HEK293 (cell line): ENCODE measurements around the gene ZNF423.

ENCODE experiments used
- CTCF ChIA-PET: fragments of 350-600 bp; formaldehyde crosslinking; extraction: SDS; loops from one replicate; lab custom pipeline; 2021; ENCODE audit warnings: antibody characterized with exemption; lab: Yijun Ruan, JAX
- POLR2A ChIA-PET: fragments of 300-600 bp; formaldehyde crosslinking; extraction: SDS; loops from one replicate; lab custom pipeline; 2020; ENCODE audit warnings: antibody characterized with exemption, inconsistent platforms; lab: Yijun Ruan, JAX
- H3K27ac ChIP-seq: fragments of 200-500 bp; sonication (Bioruptor generic); 2 replicates; pipeline ENCODE4 v1.5.1; 2014; ENCODE audit warnings: low read depth, low read length, control low read depth, inconsistent platforms; ENCODE audit errors: extremely low read depth
- H3K36me3 ChIP-seq, 2 experiments: fragments of 200-500 bp in 1 of 2; sonication (Bioruptor generic) in 1 of 2; 1 replicate in 1 of 2; 2 replicates in 1 of 2; pipeline ENCODE4 v1.5.1; 2014 to 2017; ENCODE audit warnings: inconsistent platforms in 2 of 2, low read length in 2 of 2; ENCODE audit not compliant: control insufficient read depth in 2 of 2, insufficient read depth in 1 of 2
- H3K4me1 ChIP-seq: fragments of 200-500 bp; sonication (Bioruptor generic); 2 replicates; pipeline ENCODE4 v1.5.1; 2014; ENCODE audit warnings: mild to moderate bottlenecking, low read length, inconsistent platforms; ENCODE audit not compliant: control insufficient read depth, insufficient read depth
- H3K4me3 ChIP-seq: 2 replicates; pipeline ENCODE4 v1.5.1; 2011; ENCODE audit warnings: low read depth, mild to moderate bottlenecking, control low read depth, low read length, moderate library complexity
- H3K9me3 ChIP-seq: fragments of 200-500 bp; sonication (Bioruptor generic); 2 replicates; pipeline ENCODE4 v1.5.1; 2014; ENCODE audit warnings: low read depth, low read length, inconsistent platforms; ENCODE audit not compliant: control insufficient read depth, insufficient read depth
- HOXD13 ChIP-seq: sonication (generic); formaldehyde crosslinking; IDR thresholded peaks from 2 replicates; pipeline ENCODE4 v1.8.0; 2022; ENCODE audit warnings: missing genetic modification reagents, borderline replicate concordance
- KLF10 ChIP-seq: fragments of 450-650 bp; IDR thresholded peaks from 2 replicates; pipeline ENCODE4 v1.5.1; 2018; ENCODE audit warnings: missing biosample characterization, mild to moderate bottlenecking, missing genetic modification characterization
- KLF16 ChIP-seq: fragments of 450-650 bp; formaldehyde crosslinking; IDR thresholded peaks from 2 replicates; pipeline ENCODE4 v1.5.1; 2017; ENCODE audit warnings: missing biosample characterization, missing genetic modification characterization
- KLF8 ChIP-seq: fragments of 450-650 bp; formaldehyde crosslinking; IDR thresholded peaks from 2 replicates; pipeline ENCODE4 v1.5.1; 2016; ENCODE audit warnings: missing biosample characterization, missing genetic modification characterization
- MZF1 ChIP-seq: fragments of 450-650 bp; formaldehyde crosslinking; IDR thresholded peaks from 2 replicates; pipeline ENCODE4 v1.5.1; 2017; ENCODE audit warnings: missing biosample characterization, missing genetic modification characterization, borderline replicate concordance
- SCRT2 ChIP-seq: fragments of 450-650 bp; formaldehyde crosslinking; IDR thresholded peaks from 2 replicates; pipeline ENCODE4 v1.5.1; 2016; ENCODE audit warnings: missing biosample characterization, missing genetic modification characterization
- SP3 ChIP-seq: fragments of 450-650 bp; formaldehyde crosslinking; IDR thresholded peaks from 2 replicates; pipeline ENCODE4 v1.5.1; 2016; ENCODE audit warnings: missing biosample characterization, missing genetic modification characterization
- YY2 ChIP-seq: fragments of 450-650 bp; formaldehyde crosslinking; IDR thresholded peaks from 2 replicates; pipeline ENCODE4 v1.5.1; 2016; ENCODE audit warnings: missing biosample characterization, missing genetic modification characterization
- ZBTB1 ChIP-seq: fragments of 450-650 bp; formaldehyde crosslinking; IDR thresholded peaks from 2 replicates; pipeline ENCODE4 v1.5.1; 2016; ENCODE audit warnings: missing biosample characterization, missing genetic modification characterization
- ZBTB8A ChIP-seq: fragments of 450-650 bp; formaldehyde crosslinking; IDR thresholded peaks from 2 replicates; pipeline ENCODE4 v1.5.1; 2016; ENCODE audit warnings: missing biosample characterization, missing genetic modification characterization
- ZNF112 ChIP-seq: fragments of 450-650 bp; formaldehyde crosslinking; IDR thresholded peaks from 2 replicates; pipeline ENCODE4 v1.5.0; 2017; ENCODE audit warnings: missing biosample characterization, missing genetic modification characterization
- ZNF121 ChIP-seq: fragments of 450-650 bp; formaldehyde crosslinking; IDR thresholded peaks from 2 replicates; pipeline ENCODE4 v1.5.1; 2016; ENCODE audit warnings: missing biosample characterization, missing genetic modification characterization
- ZNF140 ChIP-seq: fragments of 450-650 bp; formaldehyde crosslinking; IDR thresholded peaks from 2 replicates; pipeline ENCODE4 v1.5.1; 2016; ENCODE audit warnings: missing biosample characterization, missing genetic modification characterization
- ZNF2 ChIP-seq: fragments of 450-650 bp; formaldehyde crosslinking; IDR thresholded peaks from 2 replicates; pipeline ENCODE4 v1.5.1; 2016; ENCODE audit warnings: missing biosample characterization, missing genetic modification characterization
- ZNF23 ChIP-seq: fragments of 450-650 bp; formaldehyde crosslinking; IDR thresholded peaks from 2 replicates; pipeline ENCODE4 v1.5.1; 2016; ENCODE audit warnings: missing biosample characterization, missing genetic modification characterization, borderline replicate concordance
- ZNF311 ChIP-seq: fragments of 450-650 bp; formaldehyde crosslinking; IDR thresholded peaks from 2 replicates; pipeline ENCODE4 v1.5.1; 2017; ENCODE audit warnings: missing biosample characterization, missing genetic modification characterization, borderline replicate concordance
- ZNF366 ChIP-seq: fragments of 450-650 bp; formaldehyde crosslinking; conservative IDR thresholded peaks from 2 replicates; pipeline ENCODE4 v1.5.1; 2016; ENCODE audit warnings: missing biosample characterization, missing genetic modification characterization
- ZNF423 ChIP-seq: fragments of 450-650 bp; formaldehyde crosslinking; IDR thresholded peaks from 2 replicates; pipeline ENCODE4 v1.5.1; 2016; ENCODE audit warnings: missing biosample characterization, missing genetic modification characterization
- ZNF626 ChIP-seq: fragments of 450-650 bp; sonication (Bioruptor Pico); formaldehyde crosslinking; IDR thresholded peaks from 2 replicates; pipeline ENCODE4 v1.5.1; 2018; ENCODE audit warnings: missing biosample characterization, missing genetic modification characterization, inconsistent platforms
- ZNF654 ChIP-seq: fragments of 450-650 bp; formaldehyde crosslinking; IDR thresholded peaks from 2 replicates; pipeline ENCODE4 v1.5.1; 2016; ENCODE audit warnings: low read depth, missing biosample characterization, missing genetic modification characterization
- ZNF658 ChIP-seq: fragments of 450-650 bp; formaldehyde crosslinking; IDR thresholded peaks from 2 replicates; pipeline ENCODE4; 2016; ENCODE audit warnings: missing biosample characterization, missing genetic modification characterization
- ZNF791 ChIP-seq: fragments of 450-650 bp; formaldehyde crosslinking; IDR thresholded peaks from 2 replicates; pipeline ENCODE4 v1.5.1; 2016; ENCODE audit warnings: missing biosample characterization, missing genetic modification characterization
- ZNF830 ChIP-seq: fragments of 450-650 bp; IDR thresholded peaks from 2 replicates; pipeline ENCODE4 v1.5.0; 2018; ENCODE audit warnings: missing biosample characterization, missing genetic modification characterization, low read depth, mild to moderate bottlenecking, moderate library complexity
- TF ChIP-seq, protein P1 (sequence below): fragments of 450-650 bp; formaldehyde crosslinking; IDR thresholded peaks from 2 replicates; pipeline ENCODE4 v1.5.1; 2016; ENCODE audit warnings: missing biosample characterization, missing genetic modification characterization
- TF ChIP-seq, protein P2 (sequence below): fragments of 450-650 bp; IDR thresholded peaks from 2 replicates; pipeline ENCODE4 v1.5.1; 2018; ENCODE audit warnings: missing biosample characterization, missing genetic modification characterization
- TF ChIP-seq, protein P3 (sequence below): fragments of 450-650 bp; formaldehyde crosslinking; IDR thresholded peaks from 2 replicates; pipeline ENCODE4 v1.5.1; 2017; ENCODE audit warnings: missing biosample characterization, missing genetic modification characterization
- TF ChIP-seq, protein P4 (sequence below): fragments of 450-650 bp; formaldehyde crosslinking; IDR thresholded peaks from 2 replicates; pipeline ENCODE4 v1.5.1; 2017; ENCODE audit warnings: missing biosample characterization, missing genetic modification characterization

ZNF423 gene

DNA sequence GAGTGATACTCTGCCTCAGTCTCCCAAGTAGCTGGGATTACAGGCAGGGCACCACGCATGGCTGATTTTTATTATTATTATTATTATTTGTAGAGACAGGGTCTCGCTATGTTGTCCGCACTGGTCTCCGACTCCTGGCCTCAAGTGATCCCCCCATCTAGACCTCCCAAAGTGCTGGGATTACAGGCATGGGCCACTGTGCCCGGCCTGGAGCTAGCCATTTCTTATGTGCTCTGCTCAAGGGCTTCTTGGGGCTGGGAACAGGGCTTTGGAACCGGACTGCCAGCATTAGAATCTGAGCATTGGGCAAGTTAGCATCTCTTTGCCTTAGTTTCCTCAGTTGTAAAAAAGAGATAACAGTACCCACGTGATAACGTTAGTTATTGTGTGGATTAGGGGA lies 371.0 kb downstream of the ZNF423 start:
- TF ChIP-seq, protein P1, sequence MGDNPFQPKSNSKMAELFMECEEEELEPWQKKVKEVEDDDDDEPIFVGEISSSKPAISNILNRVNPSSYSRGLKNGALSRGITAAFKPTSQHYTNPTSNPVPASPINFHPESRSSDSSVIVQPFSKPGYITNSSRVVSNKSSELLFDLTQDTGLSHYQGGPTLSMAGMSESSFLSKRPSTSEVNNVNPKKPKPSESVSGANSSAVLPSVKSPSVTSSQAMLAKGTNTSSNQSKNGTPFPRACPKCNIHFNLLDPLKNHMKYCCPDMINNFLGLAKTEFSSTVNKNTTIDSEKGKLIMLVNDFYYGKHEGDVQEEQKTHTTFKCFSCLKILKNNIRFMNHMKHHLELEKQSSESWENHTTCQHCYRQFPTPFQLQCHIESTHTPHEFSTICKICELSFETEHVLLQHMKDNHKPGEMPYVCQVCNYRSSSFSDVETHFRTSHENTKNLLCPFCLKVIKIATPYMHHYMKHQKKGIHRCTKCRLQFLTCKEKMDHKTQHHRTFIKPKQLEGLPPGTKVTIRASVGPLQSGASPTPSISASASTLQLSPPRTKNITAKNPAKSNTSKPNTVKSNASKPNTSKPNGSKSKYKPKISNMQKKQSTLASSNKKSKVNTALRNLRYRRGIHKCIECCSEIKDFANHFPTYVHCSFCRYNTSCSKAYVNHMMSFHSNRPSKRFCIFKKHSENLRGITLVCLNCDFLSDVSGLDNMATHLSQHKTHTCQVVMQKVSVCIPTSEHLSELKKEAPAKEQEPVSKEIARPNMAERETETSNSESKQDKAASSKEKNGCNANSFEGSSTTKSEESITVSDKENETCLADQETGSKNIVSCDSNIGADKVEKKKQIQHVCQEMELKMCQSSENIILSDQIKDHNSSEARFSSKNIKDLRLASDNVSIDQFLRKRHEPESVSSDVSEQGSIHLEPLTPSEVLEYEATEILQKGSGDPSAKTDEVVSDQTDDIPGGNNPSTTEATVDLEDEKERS (tag by site-specific recombination) = no peak
- TF ChIP-seq ZNF658 (tag by site-specific recombination) (no peak), HOXD13 (CRISPR knock-in tag) (no peak), ZBTB8A (tag by site-specific recombination) (no peak), ZNF626 (tag by site-specific recombination) (no peak), KLF16 (tag by site-specific recombination) (no peak), ZNF140 (tag by site-specific recombination) (no peak), ZNF2 (tag by site-specific recombination) (no peak), ZNF112 (tag by site-specific recombination) (no peak), ZNF121 (tag by site-specific recombination) (no peak), ZNF830 (tag by site-specific recombination) (no peak)
- TF ChIP-seq, protein P2, sequence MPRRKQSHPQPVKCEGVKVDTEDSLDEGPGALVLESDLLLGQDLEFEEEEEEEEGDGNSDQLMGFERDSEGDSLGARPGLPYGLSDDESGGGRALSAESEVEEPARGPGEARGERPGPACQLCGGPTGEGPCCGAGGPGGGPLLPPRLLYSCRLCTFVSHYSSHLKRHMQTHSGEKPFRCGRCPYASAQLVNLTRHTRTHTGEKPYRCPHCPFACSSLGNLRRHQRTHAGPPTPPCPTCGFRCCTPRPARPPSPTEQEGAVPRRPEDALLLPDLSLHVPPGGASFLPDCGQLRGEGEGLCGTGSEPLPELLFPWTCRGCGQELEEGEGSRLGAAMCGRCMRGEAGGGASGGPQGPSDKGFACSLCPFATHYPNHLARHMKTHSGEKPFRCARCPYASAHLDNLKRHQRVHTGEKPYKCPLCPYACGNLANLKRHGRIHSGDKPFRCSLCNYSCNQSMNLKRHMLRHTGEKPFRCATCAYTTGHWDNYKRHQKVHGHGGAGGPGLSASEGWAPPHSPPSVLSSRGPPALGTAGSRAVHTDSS (tag by site-specific recombination) = no peak
- Histone ChIP-seq H3K27ac (no peak overlapping the region), H3K4me3 (no peak overlapping the region), H3K4me1 (no peaks in the 10 kb centered on the region), H3K9me3 (no peaks in the 10 kb centered on the region), H3K36me3 (no peaks in the 10 kb centered on the region)
- POLR2A ChIA-PET = no interaction called here
- CTCF ChIA-PET = interaction anchor here (0.6 to 1.0 kb wide), 3 partner anchors 108 to 403 kb away, joined by 3 read pairs; no protein-coding TSS in a partner anchor

DNA sequence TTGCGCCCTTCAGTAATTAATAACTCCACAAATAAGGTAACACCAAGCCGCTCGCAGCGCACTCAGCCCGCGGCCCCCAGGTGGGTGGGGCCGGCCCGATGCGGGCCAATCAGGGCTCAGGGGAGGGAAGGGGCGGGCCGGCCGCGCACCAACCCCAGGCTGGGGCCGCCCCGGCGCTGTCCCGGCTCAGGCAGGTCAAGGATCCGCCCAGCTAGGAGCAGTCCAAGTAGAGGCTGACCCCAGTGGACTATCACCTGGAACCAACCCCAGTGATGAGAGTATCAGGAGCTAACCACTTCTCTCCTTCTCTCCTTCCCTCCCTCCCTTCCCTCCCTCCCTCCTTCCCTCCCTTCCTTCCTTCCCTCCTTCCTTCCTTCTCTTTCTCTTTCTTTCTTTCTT lies 371.5 kb downstream of the ZNF423 start:
- TF ChIP-seq ZNF23 (tag by site-specific recombination) = no peak
- TF ChIP-seq SP3 (tag by site-specific recombination) = peak; percentile 48
- TF ChIP-seq ZNF366 (tag by site-specific recombination) = peak; percentile 59
- TF ChIP-seq ZNF654 (tag by site-specific recombination) = no peak
- TF ChIP-seq ZNF140 (tag by site-specific recombination) = no peak
- no peak for TF ChIP-seq KLF10 (tag by site-specific recombination)
- TF ChIP-seq ZNF311 (tag by site-specific recombination) = no peak
- TF ChIP-seq ZBTB1 (tag by site-specific recombination) = no peak
- TF ChIP-seq MZF1 (tag by site-specific recombination) = no peak
- no peak for TF ChIP-seq YY2 (tag by site-specific recombination)
- TF ChIP-seq SCRT2 (tag by site-specific recombination) = no peak
- TF ChIP-seq, protein P3, sequence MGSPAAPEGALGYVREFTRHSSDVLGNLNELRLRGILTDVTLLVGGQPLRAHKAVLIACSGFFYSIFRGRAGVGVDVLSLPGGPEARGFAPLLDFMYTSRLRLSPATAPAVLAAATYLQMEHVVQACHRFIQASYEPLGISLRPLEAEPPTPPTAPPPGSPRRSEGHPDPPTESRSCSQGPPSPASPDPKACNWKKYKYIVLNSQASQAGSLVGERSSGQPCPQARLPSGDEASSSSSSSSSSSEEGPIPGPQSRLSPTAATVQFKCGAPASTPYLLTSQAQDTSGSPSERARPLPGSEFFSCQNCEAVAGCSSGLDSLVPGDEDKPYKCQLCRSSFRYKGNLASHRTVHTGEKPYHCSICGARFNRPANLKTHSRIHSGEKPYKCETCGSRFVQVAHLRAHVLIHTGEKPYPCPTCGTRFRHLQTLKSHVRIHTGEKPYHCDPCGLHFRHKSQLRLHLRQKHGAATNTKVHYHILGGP (tag by site-specific recombination) = no peak
- TF ChIP-seq ZNF791 = no peak
- TF ChIP-seq ZNF423 (tag by site-specific recombination) = no peak
- no peak for TF ChIP-seq KLF8 (tag by site-specific recombination)
- TF ChIP-seq, protein P4, sequence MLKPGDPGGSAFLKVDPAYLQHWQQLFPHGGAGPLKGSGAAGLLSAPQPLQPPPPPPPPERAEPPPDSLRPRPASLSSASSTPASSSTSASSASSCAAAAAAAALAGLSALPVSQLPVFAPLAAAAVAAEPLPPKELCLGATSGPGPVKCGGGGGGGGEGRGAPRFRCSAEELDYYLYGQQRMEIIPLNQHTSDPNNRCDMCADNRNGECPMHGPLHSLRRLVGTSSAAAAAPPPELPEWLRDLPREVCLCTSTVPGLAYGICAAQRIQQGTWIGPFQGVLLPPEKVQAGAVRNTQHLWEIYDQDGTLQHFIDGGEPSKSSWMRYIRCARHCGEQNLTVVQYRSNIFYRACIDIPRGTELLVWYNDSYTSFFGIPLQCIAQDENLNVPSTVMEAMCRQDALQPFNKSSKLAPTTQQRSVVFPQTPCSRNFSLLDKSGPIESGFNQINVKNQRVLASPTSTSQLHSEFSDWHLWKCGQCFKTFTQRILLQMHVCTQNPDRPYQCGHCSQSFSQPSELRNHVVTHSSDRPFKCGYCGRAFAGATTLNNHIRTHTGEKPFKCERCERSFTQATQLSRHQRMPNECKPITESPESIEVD = no peak
- Histone ChIP-seq H3K4me3 (no peak overlapping the region), H3K9me3 (no peaks in the 10 kb centered on the region), H3K36me3 (no peaks in the 10 kb centered on the region), H3K4me1 (no peaks in the 10 kb centered on the region), H3K27ac (no peak overlapping the region)
- POLR2A ChIA-PET = no interaction called here
- CTCF ChIA-PET = interaction anchor here (0.7 kb wide), 1 partner anchor 108 kb away, joined by 3 read pairs; no protein-coding TSS in a partner anchor
